Endothelial cell of umbilical vein (primary cell): ENCODE measurements around the gene SYNM. TPM values are rescaled to one million over a fixed set of nuclear protein-coding genes. Genes with fewer than 3 reads are reported as not detected.

Experiments used
- BruUV-seq: library from RNA; stranded (reverse); fragments of 400-500 nt; replicated peaks from 2 replicates; lab custom pipeline; 2021; lab: Mats Ljungman, UMichigan
- CTCF ChIA-PET: fragments of 300-600, 350-600 bp; sonication (Branson Sonifier 250); formaldehyde crosslinking; loops from one replicate; lab custom pipeline; 2021; ENCODE audit warnings: antibody characterized with exemption, inconsistent platforms; lab: Charles Lee
- POLR2A ChIA-PET: fragments of 300-600, 350-600 bp; sonication (Branson Sonifier 250); formaldehyde crosslinking; loops from one replicate; lab custom pipeline; 2021; ENCODE audit warnings: antibody characterized with exemption, inconsistent platforms; lab: Charles Lee
- DNase-seq: peaks from one replicate; pipeline ENCODE4 v3.0.0-alpha.2; 2011; ENCODE audit warnings: low read depth, low spot score
- FAIRE-seq: peaks from 2 replicates; lab custom pipeline; 2011; peaks lifted over from hg19 to GRCh38; lab: Jason Lieb, UNC
- H2AFZ ChIP-seq: 2 replicates; pipeline ENCODE4 v1.6.0; 2012; ENCODE audit warnings: low read depth, low read length, control low read depth, inconsistent platforms
- H3K27ac ChIP-seq: 2 replicates; pipeline ENCODE4 v1.5.1; 2011; ENCODE audit warnings: low read depth, mild to moderate bottlenecking, control low read depth, low read length, moderate library complexity; ENCODE audit not compliant: insufficient read depth
- H3K27me3 ChIP-seq, 2 experiments: 2 replicates each; pipeline versions ENCODE4 v1.6.0 to v1.6.1; 2011; ENCODE audit warnings: low read length in 2 of 2, mixed read lengths in 1 of 2; ENCODE audit not compliant: control insufficient read depth in 2 of 2, insufficient read depth in 2 of 2
- H3K36me3 ChIP-seq, 2 experiments: 2 replicates in 1 of 2; 3 replicates in 1 of 2; pipeline ENCODE4 v1.5.1; 2011; ENCODE audit warnings: low read length in 2 of 2, mild to moderate bottlenecking in 1 of 2, moderate library complexity in 1 of 2; ENCODE audit not compliant: control insufficient read depth in 2 of 2, insufficient read depth in 2 of 2; ENCODE audit errors: extremely low read depth in 1 of 2
- H3K4me1 ChIP-seq: 3 replicates; pipeline ENCODE4 v1.5.1; 2011; ENCODE audit warnings: mild to moderate bottlenecking, low read length; ENCODE audit not compliant: control insufficient read depth, insufficient read depth; ENCODE audit errors: extremely low read depth
- H3K4me2 ChIP-seq: 2 replicates; pipeline ENCODE4 v1.6.1; 2011; ENCODE audit warnings: low read length, control low read depth, mixed read lengths; ENCODE audit not compliant: insufficient read depth
- H3K4me3 ChIP-seq, 3 experiments: fragments of 200-600 bp in 1 of 3; sonication (generic), shearing (Covaris generic) in 1 of 3; replicated peaks in 1 of 3; 2 replicates each; pipeline ENCODE4 v1.5.1; 2011 to 2016; ENCODE audit warnings: control low read depth in 3 of 3, low read length in 3 of 3, mild to moderate bottlenecking in 2 of 3, inconsistent platforms in 1 of 3, low read depth in 1 of 3, moderate library complexity in 1 of 3; ENCODE audit not compliant: insufficient read depth in 1 of 3
- H3K79me2 ChIP-seq: 2 replicates; pipeline ENCODE4 v1.6.0; 2012; ENCODE audit warnings: low read length, inconsistent platforms; ENCODE audit not compliant: control insufficient read depth, insufficient read depth
- H3K9ac ChIP-seq: replicated peaks from 2 replicates; pipeline ENCODE3; 2011; ENCODE audit warnings: low read length, control low read depth; ENCODE audit not compliant: insufficient read depth; ENCODE audit errors: extremely low read depth
- H3K9me1 ChIP-seq: replicated peaks from 3 replicates; pipeline ENCODE4 v1.6.0; 2011; ENCODE audit warnings: mild to moderate bottlenecking, low read length; ENCODE audit not compliant: control insufficient read depth, insufficient read depth; ENCODE audit errors: extremely low read depth
- H3K9me3 ChIP-seq: replicated peaks from 2 replicates; pipeline ENCODE4 v1.5.1; 2012; ENCODE audit warnings: low read length, inconsistent platforms; ENCODE audit not compliant: control insufficient read depth, insufficient read depth
- H4K20me1 ChIP-seq: replicated peaks from 2 replicates; pipeline ENCODE3; 2011; ENCODE audit warnings: mild to moderate bottlenecking, low read length; ENCODE audit not compliant: control insufficient read depth, insufficient read depth; ENCODE audit errors: extremely low read depth
- EZH2 ChIP-seq: IDR thresholded peaks from 2 replicates; pipeline ENCODE4 v1.6.1; 2012; ENCODE audit warnings: borderline replicate concordance, low read depth, mild to moderate bottlenecking, moderate library complexity, low read length, inconsistent platforms; ENCODE audit not compliant: severe bottlenecking
- FOS ChIP-seq: IDR thresholded peaks from 2 replicates; pipeline ENCODE4 v1.6.1; 2011; ENCODE audit warnings: mild to moderate bottlenecking, low read length, moderate library complexity, borderline replicate concordance; ENCODE audit not compliant: insufficient read depth
- GATA2 ChIP-seq: IDR thresholded peaks from 2 replicates; pipeline ENCODE4 v1.7.0; 2011; ENCODE audit warnings: low read depth, mild to moderate bottlenecking, moderate library complexity, mixed read lengths, low read length; ENCODE audit not compliant: insufficient read length, insufficient read depth
- JUN ChIP-seq: IDR thresholded peaks from 2 replicates; pipeline ENCODE4 v1.6.1; 2011; ENCODE audit warnings: borderline replicate concordance, low read depth; ENCODE audit not compliant: insufficient read length, insufficient read depth
- MYC ChIP-seq: IDR thresholded peaks from one replicate; pipeline ENCODE4 v1.6.1; 2011; ENCODE audit warnings: mild to moderate bottlenecking, low read depth, low read length
- POLR2A ChIP-seq: IDR thresholded peaks from 2 replicates; pipeline ENCODE4 v1.6.1; 2012; ENCODE audit warnings: low read depth, mild to moderate bottlenecking, control low read depth, low read length
- POLR2AphosphoS5 ChIP-seq: IDR thresholded peaks from 2 replicates; pipeline ENCODE4 v1.6.1; 2012; ENCODE audit warnings: low read depth, mild to moderate bottlenecking, control low read depth, low read length, moderate library complexity; ENCODE audit not compliant: insufficient read depth
- dilution Hi-C: fragments of 300-500 bp; cut with MboI; formaldehyde crosslinking; loops from one replicate; pipeline ENCODE4 v1.15.0; 2019; ENCODE audit warnings: low sequenced_read_pairs; ENCODE audit not compliant: extremely low pct_ligation_motif_present
- intact Hi-C: fragments of 100-400 bp; cut with micrococcal nuclease; formaldehyde crosslinking; loops from one replicate; pipeline ENCODE4 v1.10.0; 2022
- polyA plus RNA-seq, 4 experiments: library from polyadenylated mRNA; depleted of rRNA in 3 of 4; stranded (reverse) in 3 of 4; unstranded in 1 of 4; fragments of >200 nt; gene quantifications; 2 replicates each; pipeline versions ENCODE4 v1.2.1 to v1.2.3, GENCODE V29; 2011 to 2012; ENCODE audit warnings: missing spikeins in 1 of 4
- total RNA-seq: library from RNA; stranded (reverse); gene quantifications from 2 replicates; pipeline ENCODE4 v1.2.3, GENCODE V29; 2021
- TF ChIP-seq, protein P1 (sequence below), 2 donors: IDR thresholded peaks; 1 replicate in 1 of 2; 2 replicates in 1 of 2; pipeline ENCODE4 v1.5.1; 2011; ENCODE audit warnings: low read length in 2 of 2, mild to moderate bottlenecking in 2 of 2, moderate library complexity in 2 of 2, control low read depth in 1 of 2, inconsistent platforms in 1 of 2, low read depth in 1 of 2; ENCODE audit not compliant: insufficient read depth in 1 of 2; ENCODE audit errors: extremely low read depth in 1 of 2
- TF ChIP-seq, protein P2 (sequence below): IDR thresholded peaks from 2 replicates; pipeline ENCODE4 v1.6.1; 2011; ENCODE audit not compliant: insufficient read depth, insufficient read length

SYNM gene
- total and polyA plus RNA-seq, 2 donors (not counting 3 experiments of a cell fraction or from before 2014, with no cell fraction given): 3.7 to 10.2 TPM

DNA sequence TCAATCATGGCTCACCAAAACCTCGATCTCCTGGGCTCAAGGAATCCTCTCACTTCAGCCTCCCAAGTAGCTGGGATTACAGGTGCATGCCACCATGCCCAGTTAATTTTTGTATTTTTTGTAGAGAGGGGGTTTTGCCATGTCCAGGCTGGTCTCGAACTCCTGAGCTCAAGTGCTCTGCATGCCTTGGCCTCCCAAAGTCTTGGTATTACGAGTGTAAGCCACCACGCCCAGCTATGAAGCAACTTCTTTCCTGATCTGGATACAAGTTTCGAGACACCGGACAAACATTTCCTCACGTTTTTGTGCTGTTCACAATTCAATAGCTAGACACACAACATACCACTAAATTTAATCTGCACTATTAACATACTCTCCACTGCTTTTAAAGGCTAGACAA, 3.4 kb upstream of the SYNM start:
- intact Hi-C loops: loop anchor here (5.0 to 10.0 kb wide), 2 partner anchors 243 to 601 kb away; no protein-coding TSS in a partner anchor
- Histone ChIP-seq H3K27me3 (peaks cover 3 to 5% of the 10 kb centered on the region in 2 experiments), H3K4me3 (no peak overlapping the region), H3K9me3 (no peaks in the 10 kb centered on the region), H3K9ac (no peak overlapping the region), H3K27ac (no peak overlapping the region), H2AFZ (no peak overlapping the region), H3K4me1 (peaks cover 7% of the 10 kb centered on the region), H3K4me2 (no peak overlapping the region), H3K9me1 (no peaks in the 10 kb centered on the region), H3K36me3 (no peaks in the 10 kb centered on the region), H3K79me2 (no peaks in the 10 kb centered on the region), H4K20me1 (no peaks in the 10 kb centered on the region)
- POLR2A ChIA-PET: no interaction called here
- DNase-seq: no peak
- dilution Hi-C loops: no loop called here
- BruUV-seq: no TSS peak
- FAIRE-seq: peak; percentile 49
- TF ChIP-seq POLR2AphosphoS5 (no peak), POLR2A (no peak), JUN (no peak)
- CTCF ChIA-PET: interaction anchor here (0.6 to 5.4 kb wide), 19 partner anchors 8 to 661 kb away, joined by 3 to 226 read pairs (median 7); partner anchors contain the start of gene LRRC28

DNA sequence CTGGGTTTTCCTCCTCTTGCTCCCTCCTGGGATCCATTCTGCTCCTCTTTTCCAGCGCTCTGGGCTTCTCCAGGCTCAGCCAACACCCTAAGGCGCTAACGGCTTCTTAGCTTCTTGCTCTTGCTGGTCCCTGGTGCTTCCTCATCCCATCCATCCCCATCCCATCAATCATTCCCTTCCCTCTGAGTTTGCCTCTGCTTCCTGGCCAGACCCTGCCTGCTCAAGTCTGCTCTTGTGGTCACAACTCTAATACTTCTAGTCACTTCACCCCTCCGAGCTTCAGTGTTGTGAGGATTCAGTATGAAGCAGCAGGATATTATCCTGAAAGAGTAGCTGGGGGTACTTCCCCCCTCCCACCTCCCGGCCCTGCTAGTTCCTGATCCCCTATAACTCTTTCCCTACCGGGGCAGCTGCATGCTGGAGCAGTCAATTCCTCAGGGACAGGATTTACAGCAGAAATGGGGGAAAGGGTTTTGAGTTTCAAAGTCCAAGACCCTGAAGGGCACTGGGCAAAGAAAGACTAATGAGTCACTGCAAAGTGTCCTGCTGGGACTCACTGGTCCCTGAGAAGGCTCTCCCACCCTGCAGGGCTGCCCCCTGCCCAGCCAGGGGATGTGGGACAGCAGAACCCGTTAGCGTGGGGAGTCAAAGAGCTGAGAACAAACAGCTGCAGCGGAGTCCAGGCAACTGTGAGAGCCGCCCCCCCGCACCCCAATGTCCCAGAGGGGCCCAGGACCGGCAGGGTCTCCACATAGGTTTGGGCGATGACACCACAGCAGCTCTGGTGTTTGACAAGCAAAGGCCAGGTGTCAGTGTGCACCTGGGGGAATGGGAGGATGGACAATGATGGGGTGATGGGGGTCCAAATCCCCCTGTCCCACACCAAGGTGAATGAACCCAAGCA, 2.3 kb upstream of the SYNM start:
- CTCF ChIA-PET: interaction anchor here (1.0 to 5.4 kb wide), 4 partner anchors 22 to 654 kb away, joined by 3 to 226 read pairs (median 3); no protein-coding TSS in a partner anchor
- intact Hi-C loops: loop anchor here (5.0 to 10.0 kb wide), 2 partner anchors 242 to 600 kb away; no protein-coding TSS in a partner anchor

More for the DNA sequence above, 2.3 kb upstream of the SYNM start:
- Histone ChIP-seq H3K4me2 (no peak overlapping the region), H4K20me1 (no peaks in the 10 kb centered on the region), H3K27me3 (peaks cover 3 to 5% of the 10 kb centered on the region in 2 experiments), H3K4me3 (no peak overlapping the region), H3K27ac (no peak overlapping the region), H3K79me2 (no peaks in the 10 kb centered on the region), H3K9me3 (no peaks in the 10 kb centered on the region), H3K9ac (no peak overlapping the region), H2AFZ (no peak overlapping the region), H3K9me1 (no peaks in the 10 kb centered on the region), H3K36me3 (no peaks in the 10 kb centered on the region), H3K4me1 (peaks cover 7% of the 10 kb centered on the region)
- no peak for FAIRE-seq
- no peak for DNase-seq
- POLR2A ChIA-PET: no interaction called here
- TF ChIP-seq POLR2A (no peak), POLR2AphosphoS5 (no peak), EZH2 (no peak), GATA2 (no peak), JUN (no peak), FOS (no peak), MYC (no peak)
- TF ChIP-seq, protein P1, sequence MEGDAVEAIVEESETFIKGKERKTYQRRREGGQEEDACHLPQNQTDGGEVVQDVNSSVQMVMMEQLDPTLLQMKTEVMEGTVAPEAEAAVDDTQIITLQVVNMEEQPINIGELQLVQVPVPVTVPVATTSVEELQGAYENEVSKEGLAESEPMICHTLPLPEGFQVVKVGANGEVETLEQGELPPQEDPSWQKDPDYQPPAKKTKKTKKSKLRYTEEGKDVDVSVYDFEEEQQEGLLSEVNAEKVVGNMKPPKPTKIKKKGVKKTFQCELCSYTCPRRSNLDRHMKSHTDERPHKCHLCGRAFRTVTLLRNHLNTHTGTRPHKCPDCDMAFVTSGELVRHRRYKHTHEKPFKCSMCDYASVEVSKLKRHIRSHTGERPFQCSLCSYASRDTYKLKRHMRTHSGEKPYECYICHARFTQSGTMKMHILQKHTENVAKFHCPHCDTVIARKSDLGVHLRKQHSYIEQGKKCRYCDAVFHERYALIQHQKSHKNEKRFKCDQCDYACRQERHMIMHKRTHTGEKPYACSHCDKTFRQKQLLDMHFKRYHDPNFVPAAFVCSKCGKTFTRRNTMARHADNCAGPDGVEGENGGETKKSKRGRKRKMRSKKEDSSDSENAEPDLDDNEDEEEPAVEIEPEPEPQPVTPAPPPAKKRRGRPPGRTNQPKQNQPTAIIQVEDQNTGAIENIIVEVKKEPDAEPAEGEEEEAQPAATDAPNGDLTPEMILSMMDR (IDR thresholded peaks at IDR 0.05; ENCODE audit: extremely low read depth in 1 of 2, insufficient read depth in 1 of 2, low read depth in 1 of 2, low read length in 2 of 2): no peak
- TF ChIP-seq, protein P2, sequence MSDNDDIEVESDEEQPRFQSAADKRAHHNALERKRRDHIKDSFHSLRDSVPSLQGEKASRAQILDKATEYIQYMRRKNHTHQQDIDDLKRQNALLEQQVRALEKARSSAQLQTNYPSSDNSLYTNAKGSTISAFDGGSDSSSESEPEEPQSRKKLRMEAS: no peak
- dilution Hi-C loops: no loop called here
- no TSS peak for BruUV-seq
